ENCODE results near the gene AP2A2.

The AP2A2 gene

GRCh38 chr11:999009-999408 lies 73.3 kb downstream of the AP2A2 start:
- no peak for TF ChIP-seq CTCF (IDR thresholded peaks at IDR 0.05; ENCODE audit: low read depth, low read length)
- DNase-seq (ENCODE audit: extremely low read depth, low read depth), result no peak

- TF ChIP-seq CTCF (IDR thresholded peaks at IDR 0.05; ENCODE audit: low read depth, low read length), result no peak
These were observed 74.9 kb downstream of the AP2A2 start for GRCh38 chr11:1000357-1001278.

GRCh38 chr11:1001617-1002405 lies 76.1 kb downstream of the AP2A2 start:
- DNase-seq (ENCODE audit: extremely low read depth, low read depth), result no peak
- no peak for TF ChIP-seq CTCF (IDR thresholded peaks at IDR 0.05; ENCODE audit: low read depth, low read length)

More at GRCh38 chr11:1000357-1001278, 74.9 kb downstream of the AP2A2 start:
- DNase-seq (ENCODE audit: extremely low read depth, low read depth), result no peak

- no peak for DNase-seq (ENCODE audit: extremely low read depth, low read depth)
- no peak for TF ChIP-seq CTCF (IDR thresholded peaks at IDR 0.05; ENCODE audit: low read depth, low read length)
These were observed 76.8 kb downstream of the AP2A2 start for GRCh38 chr11:1002406-1002984.

GRCh38 chr11:1003159-1003558 lies 77.5 kb downstream of the AP2A2 start:
- DNase-seq (ENCODE audit: extremely low read depth, low read depth), result no peak
- no peak for TF ChIP-seq CTCF (IDR thresholded peaks at IDR 0.05; ENCODE audit: low read depth, low read length)

- no peak for TF ChIP-seq CTCF (IDR thresholded peaks at IDR 0.05; ENCODE audit: low read depth, low read length)
- no peak for DNase-seq (ENCODE audit: extremely low read depth, low read depth)
These were observed 80.3 kb downstream of the AP2A2 start for GRCh38 chr11:1005928-1006327.

Measured in AG09319 (cell line).